NCI-H524 (cell line): ENCODE measurements around the gene ADGRV1.

Experiments used
- DNase-seq, 2 experiments: peaks; one replicate each; lab custom pipeline; 2025; lab: John Stamatoyannopoulos, UW

The ADGRV1 gene

GRCh38 chr5:90874066-90874465 lies 315.5 kb downstream of the ADGRV1 start:
- no peak for DNase-seq

- DNase-seq = no peak
Observed at GRCh38 chr5:90875456-90875855, 316.9 kb downstream of the ADGRV1 start.

- DNase-seq = no peak
Observed at GRCh38 chr5:90876366-90876765, 317.8 kb downstream of the ADGRV1 start.

- no peak for DNase-seq
Observed at GRCh38 chr5:90877049-90877448, 318.5 kb downstream of the ADGRV1 start.

- no peak for DNase-seq
Observed at GRCh38 chr5:90878081-90878480, 319.5 kb downstream of the ADGRV1 start.

- no peak for DNase-seq
Observed at GRCh38 chr5:90878549-90879196, 320.1 kb downstream of the ADGRV1 start.

GRCh38 chr5:90881626-90882150 lies 323.1 kb downstream of the ADGRV1 start:
- no peak for DNase-seq

- no peak for DNase-seq
Observed at GRCh38 chr5:90882448-90882847, 323.9 kb downstream of the ADGRV1 start.

- no peak for DNase-seq
Observed at GRCh38 chr5:90885180-90885868, 326.7 kb downstream of the ADGRV1 start.

GRCh38 chr5:90886381-90886780 lies 327.8 kb downstream of the ADGRV1 start:
- DNase-seq = no peak

GRCh38 chr5:90888511-90889324 lies 330.1 kb downstream of the ADGRV1 start:
- DNase-seq = no peak

GRCh38 chr5:90889325-90889600 lies 330.7 kb downstream of the ADGRV1 start:
- no peak for DNase-seq

- no peak for DNase-seq
Observed at GRCh38 chr5:90890180-90890579, 331.6 kb downstream of the ADGRV1 start.

- DNase-seq = no peak
Observed at GRCh38 chr5:90894866-90895420, 336.3 kb downstream of the ADGRV1 start.

GRCh38 chr5:90897618-90898017 lies 339.0 kb downstream of the ADGRV1 start:
- DNase-seq = no peak

GRCh38 chr5:90898326-90899013 lies 339.9 kb downstream of the ADGRV1 start:
- no peak for DNase-seq

GRCh38 chr5:90899014-90899604 lies 340.5 kb downstream of the ADGRV1 start:
- DNase-seq = no peak

GRCh38 chr5:90901261-90901660 lies 342.7 kb downstream of the ADGRV1 start:
- DNase-seq = no peak

- DNase-seq = no peak
Observed at GRCh38 chr5:90902170-90902569, 343.6 kb downstream of the ADGRV1 start.

- no peak for DNase-seq
Observed at GRCh38 chr5:90902651-90903386, 344.2 kb downstream of the ADGRV1 start.

- DNase-seq = no peak
Observed at GRCh38 chr5:90909101-90909503, 350.5 kb downstream of the ADGRV1 start.
